Osteoblast (primary cell): Measurements from ENCODE around the gene NDRG4. TPM values are rescaled to one million over a fixed set of nuclear protein-coding genes. Genes with fewer than 3 reads are reported as not detected.

ENCODE experiments used
- DNase-seq: peaks from one replicate; pipeline ENCODE4 v3.0.0; 2011; ENCODE audit warnings: low spot score, mixed read lengths; ENCODE audit not compliant: insufficient read length; ENCODE audit errors: missing footprints
- H2AFZ ChIP-seq: 2 replicates; pipeline ENCODE4 v1.6.0; 2011; ENCODE audit warnings: mild to moderate bottlenecking, low read length
- H3K27ac ChIP-seq: 2 replicates; pipeline ENCODE4 v1.5.1; 2011; ENCODE audit warnings: mild to moderate bottlenecking, low read depth, low read length, moderate library complexity
- H3K27me3 ChIP-seq: 2 replicates; pipeline ENCODE4 v1.6.0; 2012; ENCODE audit warnings: mild to moderate bottlenecking, control low read depth, inconsistent platforms, low read length, moderate library complexity; ENCODE audit not compliant: insufficient read depth
- H3K36me3 ChIP-seq: 2 replicates; pipeline ENCODE4 v1.5.1; 2011; ENCODE audit warnings: mild to moderate bottlenecking, low read length, control low read depth, moderate library complexity; ENCODE audit not compliant: insufficient read depth
- H3K4me1 ChIP-seq: 2 replicates; pipeline ENCODE4 v1.5.1; 2011; ENCODE audit warnings: mild to moderate bottlenecking, low read length, control low read depth, moderate library complexity; ENCODE audit not compliant: insufficient read depth
- H3K4me2 ChIP-seq: 2 replicates; pipeline ENCODE4 v1.6.0; 2011; ENCODE audit warnings: mild to moderate bottlenecking, low read length; ENCODE audit not compliant: insufficient read depth
- H3K4me3 ChIP-seq: fragments of 200-600 bp; sonication (generic); 3 replicates; pipeline ENCODE4 v1.5.1; 2012; ENCODE audit warnings: mild to moderate bottlenecking, low read length, inconsistent platforms; ENCODE audit not compliant: insufficient read depth
- H3K79me2 ChIP-seq: 2 replicates; pipeline ENCODE4 v1.6.0; 2012; ENCODE audit warnings: mild to moderate bottlenecking, low read length, control low read depth, inconsistent platforms; ENCODE audit not compliant: insufficient read depth
- H3K9me3 ChIP-seq: 2 replicates; pipeline ENCODE4 v1.5.1; 2011; ENCODE audit warnings: low read depth, low read length, control low read depth
- H4K20me1 ChIP-seq: 2 replicates; pipeline ENCODE4 v1.6.0; 2012; ENCODE audit warnings: mild to moderate bottlenecking, low read length, control low read depth; ENCODE audit not compliant: insufficient read depth
- total RNA-seq: library from RNA; depleted of rRNA; stranded (reverse); fragments of >200 nt; gene quantifications from 2 replicates; pipeline ENCODE4 v1.2.3, GENCODE V29; 2012
- TF ChIP-seq, protein P1 (sequence below): IDR thresholded peaks from 2 replicates; pipeline ENCODE4 v1.5.1; 2011; ENCODE audit warnings: mild to moderate bottlenecking, low read depth, low read length, moderate library complexity; ENCODE audit errors: extremely low read depth

The NDRG4 gene
- total RNA-seq, 1 donor: 8.0 TPM

DNA sequence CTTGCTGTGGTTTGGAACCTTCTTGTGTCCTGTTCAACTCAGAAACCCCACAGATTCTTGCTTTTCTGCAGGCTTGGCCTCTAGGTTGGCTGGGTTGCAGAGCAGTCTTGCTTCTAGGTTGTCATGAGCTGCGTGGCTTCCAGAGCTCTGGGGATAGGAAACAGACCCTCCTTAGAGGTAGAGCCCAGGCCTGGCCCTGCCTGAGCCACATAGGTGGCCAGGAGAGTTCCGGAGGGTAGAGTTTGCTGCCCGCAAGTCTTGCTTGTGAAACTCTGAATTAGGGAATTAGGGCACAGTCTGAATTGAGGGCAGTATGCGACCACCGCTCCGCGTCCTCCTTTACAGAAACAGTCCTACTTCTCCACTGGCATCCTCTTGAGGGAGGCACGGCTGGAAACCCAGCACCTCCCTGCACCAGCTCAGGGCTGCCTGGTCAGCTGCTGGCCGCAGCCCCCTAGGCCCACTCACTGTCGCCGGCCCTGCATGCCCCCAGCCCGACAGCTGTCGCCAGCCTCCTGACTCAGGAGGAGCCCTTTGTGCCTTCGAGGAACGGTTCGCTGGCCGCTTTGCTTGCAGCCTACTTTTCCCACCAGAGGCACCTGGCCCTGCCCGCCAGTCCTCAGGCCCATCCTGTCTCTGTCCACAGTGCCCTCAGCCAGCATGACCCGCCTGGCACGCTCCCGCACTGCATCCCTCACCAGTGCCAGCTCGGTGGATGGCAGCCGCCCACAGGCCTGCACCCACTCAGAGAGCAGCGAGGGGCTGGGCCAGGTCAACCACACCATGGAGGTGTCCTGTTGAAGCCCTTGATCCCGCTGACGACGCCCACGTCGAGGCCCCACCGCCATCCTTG lies 11.1 kb downstream of the NDRG4 start:
- Histone ChIP-seq H3K79me2 (peaks cover 3% of the 10 kb centered on the region), H3K36me3 (no peaks in the 10 kb centered on the region), H3K27me3 (no peaks in the 10 kb centered on the region), H2AFZ (no peak overlapping the region), H3K9me3 (no peaks in the 10 kb centered on the region), H3K4me2 (no peak overlapping the region), H4K20me1 (no peaks in the 10 kb centered on the region), H3K4me3 (no peak overlapping the region), H3K27ac (no peak overlapping the region), H3K4me1 (peaks cover 8% of the 10 kb centered on the region)
- DNase-seq: no peak
- TF ChIP-seq, protein P1, sequence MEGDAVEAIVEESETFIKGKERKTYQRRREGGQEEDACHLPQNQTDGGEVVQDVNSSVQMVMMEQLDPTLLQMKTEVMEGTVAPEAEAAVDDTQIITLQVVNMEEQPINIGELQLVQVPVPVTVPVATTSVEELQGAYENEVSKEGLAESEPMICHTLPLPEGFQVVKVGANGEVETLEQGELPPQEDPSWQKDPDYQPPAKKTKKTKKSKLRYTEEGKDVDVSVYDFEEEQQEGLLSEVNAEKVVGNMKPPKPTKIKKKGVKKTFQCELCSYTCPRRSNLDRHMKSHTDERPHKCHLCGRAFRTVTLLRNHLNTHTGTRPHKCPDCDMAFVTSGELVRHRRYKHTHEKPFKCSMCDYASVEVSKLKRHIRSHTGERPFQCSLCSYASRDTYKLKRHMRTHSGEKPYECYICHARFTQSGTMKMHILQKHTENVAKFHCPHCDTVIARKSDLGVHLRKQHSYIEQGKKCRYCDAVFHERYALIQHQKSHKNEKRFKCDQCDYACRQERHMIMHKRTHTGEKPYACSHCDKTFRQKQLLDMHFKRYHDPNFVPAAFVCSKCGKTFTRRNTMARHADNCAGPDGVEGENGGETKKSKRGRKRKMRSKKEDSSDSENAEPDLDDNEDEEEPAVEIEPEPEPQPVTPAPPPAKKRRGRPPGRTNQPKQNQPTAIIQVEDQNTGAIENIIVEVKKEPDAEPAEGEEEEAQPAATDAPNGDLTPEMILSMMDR: no peak

DNA sequence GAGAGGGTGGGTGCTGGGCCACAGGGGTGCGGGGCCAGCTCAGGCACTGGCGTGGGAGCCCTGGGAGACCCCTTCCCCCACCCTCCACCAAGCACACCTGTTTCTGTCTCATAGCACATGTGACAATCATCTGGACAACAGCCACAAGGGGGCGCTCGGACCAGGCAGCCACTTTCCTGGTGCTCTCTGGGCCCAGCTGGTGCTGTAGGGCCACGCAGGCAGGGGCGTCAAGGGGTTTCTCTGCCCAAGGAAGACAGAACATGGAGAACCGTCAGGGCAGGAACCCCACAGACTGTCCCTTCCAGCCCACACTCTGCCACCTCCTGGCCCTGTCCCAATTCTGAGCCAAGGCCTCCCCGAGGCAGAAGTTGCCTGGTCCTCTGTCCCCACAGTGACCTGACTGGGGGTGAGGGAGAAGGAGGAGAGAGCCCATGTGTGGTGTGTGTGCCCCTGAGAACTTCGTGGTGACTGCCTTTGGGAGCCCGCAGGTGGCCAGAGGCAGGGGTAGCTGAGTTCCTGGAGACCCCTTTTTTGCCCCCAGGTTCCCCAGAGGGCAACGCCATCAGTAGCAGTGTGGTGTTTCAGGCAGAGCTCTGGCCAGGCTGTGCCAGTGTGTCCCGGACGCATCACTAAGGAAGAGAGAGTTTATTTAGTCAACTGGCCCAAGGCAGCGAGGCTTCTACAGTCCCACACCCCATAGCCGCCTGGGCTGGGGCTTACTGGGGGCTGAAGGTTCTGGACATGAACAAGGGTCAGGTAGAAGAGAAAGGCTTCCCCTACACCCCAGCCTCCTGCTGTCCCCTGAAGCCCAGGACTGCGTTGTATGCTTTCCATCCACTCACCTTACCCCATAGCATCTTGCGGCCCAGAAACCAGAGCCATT lies 12.2 kb downstream of the NDRG4 start:
- Histone ChIP-seq H3K4me3 (no peak overlapping the region), H3K27me3 (no peaks in the 10 kb centered on the region), H3K9me3 (no peaks in the 10 kb centered on the region), H3K4me2 (no peak overlapping the region), H3K79me2 (peaks cover 4% of the 10 kb centered on the region), H3K4me1 (peaks cover 8% of the 10 kb centered on the region), H3K36me3 (peaks cover 5% of the 10 kb centered on the region), H2AFZ (no peak overlapping the region), H3K27ac (no peak overlapping the region), H4K20me1 (peaks cover 6% of the 10 kb centered on the region)
- TF ChIP-seq, protein P1: peak; percentile 75
- DNase-seq: peak; percentile 93

DNA sequence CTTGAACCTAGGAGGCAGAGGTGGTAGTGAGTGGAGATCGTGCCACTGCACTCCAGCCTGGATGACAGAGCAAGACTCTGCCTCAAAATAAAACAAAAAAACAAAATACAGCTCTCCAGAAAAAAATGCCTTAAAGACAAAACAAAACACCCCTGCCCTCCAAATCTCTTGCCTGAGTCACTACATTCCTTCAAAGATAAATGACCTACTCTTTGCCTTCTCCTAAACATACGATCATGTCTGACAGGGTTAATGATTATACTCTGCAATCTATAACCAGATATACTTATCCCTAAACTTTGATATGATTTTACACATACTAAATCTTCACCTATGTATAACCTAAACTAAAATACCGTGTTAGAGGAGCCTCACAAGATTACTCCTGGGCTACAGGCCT lies 13.9 kb downstream of the NDRG4 start:
- H4K20me1 ChIP-seq: peaks cover 10% of the 10 kb centered on the region
- no peak overlapping the region for H3K27ac ChIP-seq
- H3K79me2 ChIP-seq: peaks cover 4% of the 10 kb centered on the region
- peak; percentile 65 for DNase-seq
- H3K36me3 ChIP-seq: peaks cover 13% of the 10 kb centered on the region
- H3K4me2 ChIP-seq: peak overlapping the region; percentile 91
- H3K4me1 ChIP-seq: peaks cover 8% of the 10 kb centered on the region
- H3K9me3 ChIP-seq: no peaks in the 10 kb centered on the region
- H3K27me3 ChIP-seq: no peaks in the 10 kb centered on the region
- no peak overlapping the region for H3K4me3 ChIP-seq
- TF ChIP-seq, protein P1: no peak
- no peak overlapping the region for H2AFZ ChIP-seq
